ENCODE data around the gene USH2A.
A peak's percentile ranks its signal among the peaks of the same experiment; 100 is the strongest.

The USH2A gene

GRCh38 chr1:215594640-215595039, 828.6 kb downstream of the USH2A start:
- DNase-seq (ENCODE audit: low read depth): no peak

- no peak for DNase-seq (ENCODE audit: low read depth)
These were observed 832.3 kb downstream of the USH2A start for GRCh38 chr1:215590779-215591491.

- DNase-seq (ENCODE audit: low read depth): no peak
These were observed 833.4 kb downstream of the USH2A start for GRCh38 chr1:215589650-215590435.

- DNase-seq (ENCODE audit: low read depth): no peak
These were observed 838.9 kb downstream of the USH2A start for GRCh38 chr1:215584389-215584788.

- peak; percentile 40 for DNase-seq (ENCODE audit: low read depth)
These were observed 840.0 kb downstream of the USH2A start for GRCh38 chr1:215583185-215583749.

- no peak for DNase-seq (ENCODE audit: low read depth)
These were observed 841.4 kb downstream of the USH2A start for GRCh38 chr1:215581896-215582295.
